Trophoblast cell (in vitro differentiated cells and primary cell): Measurements from ENCODE around the gene TRMT112.

Experiments
- DNase-seq, 2 donors: peaks; one replicate each; pipeline ENCODE4 v3.0.0-alpha.2; 2016
- H2AFZ ChIP-seq: 2 replicates; pipeline ENCODE4 v1.6.1; 2013; ENCODE audit warnings: low read length, moderate library complexity, mild to moderate bottlenecking; ENCODE audit not compliant: insufficient read depth, poor library complexity
- H2AK5ac ChIP-seq: 2 replicates; pipeline ENCODE4 v1.6.1; 2013; ENCODE audit warnings: mild to moderate bottlenecking, low read length
- H2BK120ac ChIP-seq: 2 replicates; pipeline ENCODE4 v1.6.1; 2013; ENCODE audit warnings: low read length, mild to moderate bottlenecking, moderate library complexity; ENCODE audit not compliant: insufficient read depth, poor library complexity
- H2BK12ac ChIP-seq: 2 replicates; pipeline ENCODE4 v1.6.1; 2013; ENCODE audit warnings: mild to moderate bottlenecking, low read length, moderate library complexity
- H2BK5ac ChIP-seq: 2 replicates; pipeline ENCODE4 v1.6.1; 2013; ENCODE audit warnings: low read length, low read depth, moderate library complexity, mild to moderate bottlenecking; ENCODE audit not compliant: poor library complexity
- H3K14ac ChIP-seq: 2 replicates; pipeline ENCODE4 v1.6.1; 2013; ENCODE audit warnings: mild to moderate bottlenecking, low read length
- H3K18ac ChIP-seq: 2 replicates; pipeline ENCODE4 v1.6.1; 2013; ENCODE audit warnings: mild to moderate bottlenecking, low read length
- H3K23ac ChIP-seq: 2 replicates; pipeline ENCODE4 v1.6.1; 2013; ENCODE audit warnings: low read length
- H3K27ac ChIP-seq: 2 replicates; pipeline ENCODE4 v1.5.1; 2013; ENCODE audit warnings: low read depth, mild to moderate bottlenecking, inconsistent platforms, low read length, moderate library complexity
- H3K27me3 ChIP-seq: 2 replicates; pipeline ENCODE4 v1.6.1; 2013; ENCODE audit warnings: inconsistent platforms, mild to moderate bottlenecking, low read length, moderate library complexity; ENCODE audit not compliant: insufficient read depth
- H3K36me3 ChIP-seq, 2 experiments: 1 replicate in 1 of 2; 2 replicates in 1 of 2; pipeline ENCODE4 v1.6.1; 2013; ENCODE audit warnings: low read length in 2 of 2, mild to moderate bottlenecking in 2 of 2, moderate library complexity in 1 of 2; ENCODE audit not compliant: insufficient read depth in 2 of 2, control insufficient read depth in 1 of 2
- H3K4ac ChIP-seq: 2 replicates; pipeline ENCODE4 v1.6.1; 2013; ENCODE audit warnings: low read depth, mild to moderate bottlenecking, low read length, moderate library complexity
- H3K4me1 ChIP-seq, 2 experiments: 1 replicate in 1 of 2; 2 replicates in 1 of 2; pipeline ENCODE4 v1.6.1; 2013; ENCODE audit warnings: low read length in 2 of 2, mild to moderate bottlenecking in 2 of 2, moderate library complexity in 1 of 2; ENCODE audit not compliant: insufficient read depth in 2 of 2, control insufficient read depth in 1 of 2
- H3K4me2 ChIP-seq: 2 replicates; pipeline ENCODE4 v1.6.1; 2013; ENCODE audit warnings: inconsistent platforms, mild to moderate bottlenecking, low read length, moderate library complexity
- H3K4me3 ChIP-seq: 2 replicates; pipeline ENCODE4 v1.5.1; 2013; ENCODE audit warnings: mild to moderate bottlenecking, low read depth, low read length, inconsistent platforms
- H3K79me1 ChIP-seq: one replicate; pipeline ENCODE4 v1.6.1; 2013; ENCODE audit warnings: low read length
- H3K79me2 ChIP-seq: 2 replicates; pipeline ENCODE4 v1.6.1; 2013; ENCODE audit warnings: low read length, mild to moderate bottlenecking; ENCODE audit not compliant: control insufficient read depth, insufficient read depth, poor library complexity
- H3K9ac ChIP-seq: 2 replicates; pipeline ENCODE4 v1.6.1; 2013; ENCODE audit warnings: mild to moderate bottlenecking, low read length
- H3K9me3 ChIP-seq: 2 replicates; pipeline ENCODE4 v1.6.1; 2013; ENCODE audit warnings: low read depth, mild to moderate bottlenecking, control low read depth, inconsistent platforms, low read length; ENCODE audit not compliant: insufficient read depth
- H4K12ac ChIP-seq: 2 replicates; pipeline ENCODE4 v1.6.1; 2013; ENCODE audit warnings: low read depth, mild to moderate bottlenecking, low read length, moderate library complexity
- H4K8ac ChIP-seq: 2 replicates; pipeline ENCODE4 v1.6.1; 2013; ENCODE audit warnings: low read depth, mild to moderate bottlenecking, low read length, moderate library complexity
- H4K91ac ChIP-seq: one replicate; pipeline ENCODE4 v1.6.1; 2013; ENCODE audit warnings: low read depth, mild to moderate bottlenecking, low read length, moderate library complexity
- WGBS: extraction: QIAGEN DNeasy Blood & Tissue Kit; methylation state at CpG from one replicate; pipeline ENCODE4 v1.1.7; 2013; ENCODE audit warnings: missing lambda C conversion rate; ENCODE audit not compliant: insufficient read length, insufficient coverage; ENCODE audit errors: extremely low coverage; 5-methylcytosine and 5-hydroxymethylcytosine counted together

The TRMT112 gene

GRCh38 chr11:64352995-64353714 is 35.8 kb upstream of the TRMT112 start:
- Histone ChIP-seq H2BK12ac (no peak overlapping the region), H2AK5ac (no peak overlapping the region), H3K4me1 (peaks cover 18 to 25% of the 10 kb centered on the region in 2 experiments), H4K8ac (no peak overlapping the region), H3K36me3 (no peaks in the 10 kb centered on the region), H3K18ac (no peak overlapping the region), H2BK120ac (no peak overlapping the region), H3K4me3 (no peak overlapping the region), H2BK5ac (no peak overlapping the region), H2AFZ (no peak overlapping the region), H4K91ac (no peak overlapping the region), H3K14ac (no peak overlapping the region), H3K4ac (no peak overlapping the region), H3K9me3 (no peaks in the 10 kb centered on the region), H4K12ac (no peak overlapping the region), H3K27ac (no peak overlapping the region), H3K27me3 (no peaks in the 10 kb centered on the region), H3K79me2 (peaks cover 2% of the 10 kb centered on the region), H3K9ac (no peak overlapping the region), H3K79me1 (peaks cover 17% of the 10 kb centered on the region), H3K23ac (no peak overlapping the region), H3K4me2 (no peak overlapping the region)
- WGBS = no CpG with 5 or more reads among the region's 34 CpGs
- DNase-seq = no peak

DNA sequence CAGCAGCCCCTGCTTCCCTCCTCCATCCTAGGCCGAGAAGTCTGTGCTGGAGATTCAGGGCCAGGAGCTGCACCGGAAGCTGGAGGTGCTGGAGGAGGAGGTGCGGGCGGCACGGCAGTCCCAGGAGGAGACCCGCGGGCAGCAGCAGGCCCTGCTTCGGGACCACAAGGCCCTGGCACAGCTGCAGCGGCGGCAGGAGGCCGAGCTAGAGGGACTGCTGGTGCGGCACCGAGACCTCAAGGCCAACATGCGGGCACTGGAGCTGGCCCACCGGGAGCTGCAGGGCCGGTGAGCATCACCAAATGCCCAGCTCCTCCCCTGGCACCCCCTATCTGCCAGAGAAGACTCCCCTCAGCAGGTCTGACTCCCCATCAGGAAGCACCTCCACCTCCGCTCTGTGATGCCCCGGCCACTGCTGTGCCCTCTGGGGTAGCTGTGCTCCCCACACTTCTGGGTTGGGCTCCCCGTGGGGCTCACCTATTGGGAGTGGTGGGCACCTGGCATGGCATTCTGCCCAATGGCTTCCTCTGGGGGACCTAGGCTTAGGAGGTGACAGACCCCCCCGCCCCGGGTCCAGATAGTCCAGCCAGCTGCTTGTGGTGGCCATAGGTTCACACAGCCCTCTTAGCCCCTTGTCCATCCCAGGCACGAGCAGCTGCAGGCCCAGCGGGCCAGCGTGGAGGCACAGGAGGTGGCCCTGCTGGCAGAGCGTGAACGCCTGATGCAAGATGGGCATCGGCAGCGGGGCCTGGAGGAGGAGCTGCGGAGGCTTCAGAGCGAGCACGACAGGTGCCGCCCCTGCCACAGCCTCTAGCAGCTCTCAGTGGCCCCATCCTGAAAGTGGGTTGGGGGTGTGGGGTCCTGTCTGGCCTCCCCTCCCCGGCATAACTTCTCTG is 35.0 kb upstream of the TRMT112 start:
- Histone ChIP-seq H2BK120ac (no peak overlapping the region), H3K9me3 (no peaks in the 10 kb centered on the region), H3K14ac (no peak overlapping the region), H2BK12ac (no peak overlapping the region), H3K4me1 (peaks cover 15 to 17% of the 10 kb centered on the region in 2 experiments), H3K4ac (no peak overlapping the region), H4K91ac (no peak overlapping the region), H3K36me3 (no peaks in the 10 kb centered on the region), H4K8ac (no peak overlapping the region), H3K4me3 (no peak overlapping the region), H3K27me3 (no peaks in the 10 kb centered on the region), H3K18ac (no peak overlapping the region), H3K23ac (no peak overlapping the region), H2BK5ac (no peak overlapping the region), H3K9ac (no peak overlapping the region), H3K27ac (no peak overlapping the region), H2AFZ (no peak overlapping the region), H3K79me1 (peaks cover 12% of the 10 kb centered on the region), H2AK5ac (no peak overlapping the region), H4K12ac (no peak overlapping the region), H3K79me2 (peaks cover 2% of the 10 kb centered on the region), H3K4me2 (no peak overlapping the region)
- WGBS = no CpG with 5 or more reads among the region's 33 CpGs
- DNase-seq = no peak

DNA sequence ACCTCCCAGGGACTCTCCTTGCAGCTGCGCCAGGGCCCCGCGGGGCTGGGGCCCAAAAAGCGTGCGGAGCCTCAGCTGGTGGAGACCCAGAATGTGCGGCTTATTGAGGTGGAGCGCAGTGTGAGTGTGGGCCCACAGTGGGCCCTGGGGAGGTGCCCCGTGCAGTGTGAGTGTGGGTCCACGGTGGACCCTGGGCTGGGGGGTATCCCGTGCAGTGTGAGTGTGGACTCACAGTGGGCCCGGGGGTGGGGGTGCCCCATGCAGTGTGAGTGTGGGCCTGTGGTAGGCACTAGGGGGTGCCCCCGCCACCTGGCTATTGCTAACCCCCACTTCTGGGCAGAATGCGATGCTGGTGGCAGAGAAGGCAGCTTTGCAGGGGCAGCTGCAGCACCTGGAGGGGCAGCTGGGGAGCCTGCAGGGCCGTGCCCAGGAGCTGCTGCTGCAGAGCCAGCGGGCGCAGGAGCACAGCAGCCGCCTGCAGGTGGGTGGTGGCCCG is 33.8 kb upstream of the TRMT112 start:
- H3K79me1 ChIP-seq = peaks cover 4% of the 10 kb centered on the region
- no CpG with 5 or more reads among the region's 18 CpGs for WGBS
- H3K4me1 ChIP-seq = peaks cover 9 to 13% of the 10 kb centered on the region in 2 experiments
- no peak overlapping the region for H4K12ac ChIP-seq
- H3K27ac ChIP-seq = no peak overlapping the region
- no peak overlapping the region for H2AK5ac ChIP-seq
- H3K4me3 ChIP-seq = no peak overlapping the region
- peaks cover 2% of the 10 kb centered on the region for H3K79me2 ChIP-seq
- no peak overlapping the region for H2AFZ ChIP-seq
- H3K4me2 ChIP-seq = no peak overlapping the region
- no peaks in the 10 kb centered on the region for H3K36me3 ChIP-seq
- H2BK12ac ChIP-seq = no peak overlapping the region
- no peak overlapping the region for H3K18ac ChIP-seq
- no peak overlapping the region for H3K23ac ChIP-seq
- no peak overlapping the region for H4K8ac ChIP-seq
- no peak overlapping the region for H4K91ac ChIP-seq
- no peak for DNase-seq
- no peak overlapping the region for H3K9ac ChIP-seq
- no peak overlapping the region for H2BK5ac ChIP-seq
- H3K4ac ChIP-seq = no peak overlapping the region
- no peaks in the 10 kb centered on the region for H3K9me3 ChIP-seq
- no peak overlapping the region for H2BK120ac ChIP-seq
- H3K27me3 ChIP-seq = no peaks in the 10 kb centered on the region
- no peak overlapping the region for H3K14ac ChIP-seq

DNA sequence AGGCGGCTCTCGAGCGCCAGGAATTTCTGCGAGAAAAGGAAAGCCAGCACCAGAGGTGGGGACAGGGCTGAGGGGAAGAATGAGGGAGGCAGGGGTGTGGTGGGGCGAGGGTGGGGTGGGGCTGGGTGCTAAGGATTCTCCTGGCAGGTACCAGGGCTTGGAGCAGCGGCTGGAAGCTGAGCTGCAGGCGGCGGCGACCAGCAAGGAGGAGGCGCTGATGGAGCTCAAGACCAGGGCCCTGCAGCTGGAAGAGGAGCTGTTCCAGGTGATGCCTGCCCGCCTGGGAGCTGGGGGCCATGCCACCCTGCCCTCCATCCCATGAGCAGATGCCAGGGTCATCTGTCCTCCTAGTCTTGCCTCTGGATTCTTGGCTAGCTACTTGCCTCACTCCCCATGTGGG is 32.0 kb upstream of the TRMT112 start:
- H3K79me2 ChIP-seq = no peaks in the 10 kb centered on the region
- no peak overlapping the region for H4K12ac ChIP-seq
- no peak overlapping the region for H3K14ac ChIP-seq
- H3K9ac ChIP-seq = no peak overlapping the region
- H2BK120ac ChIP-seq = no peak overlapping the region
- H3K4me2 ChIP-seq = no peak overlapping the region
- no peaks in the 10 kb centered on the region for H3K79me1 ChIP-seq
- no peaks in the 10 kb centered on the region for H3K9me3 ChIP-seq
- no peak overlapping the region for H2BK5ac ChIP-seq
- H3K36me3 ChIP-seq = no peaks in the 10 kb centered on the region
- H3K27me3 ChIP-seq = no peaks in the 10 kb centered on the region
- no peak overlapping the region for H3K27ac ChIP-seq
- H2AFZ ChIP-seq = no peak overlapping the region
- H3K23ac ChIP-seq = no peak overlapping the region
- H3K18ac ChIP-seq = no peak overlapping the region
- no peak overlapping the region for H3K4me3 ChIP-seq
- no peak overlapping the region for H2BK12ac ChIP-seq
- H3K4ac ChIP-seq = no peak overlapping the region
- DNase-seq = no peak
- no peak overlapping the region for H4K8ac ChIP-seq
- no peak overlapping the region for H4K91ac ChIP-seq
- no CpG with 5 or more reads among the region's 11 CpGs for WGBS
- no peak overlapping the region for H2AK5ac ChIP-seq
- peaks cover 2 to 5% of the 10 kb centered on the region in 2 experiments for H3K4me1 ChIP-seq
